Neutrophil (primary cell): ENCODE measurements around the gene MLXIP.
"Not testable (repeated sequence)": the region's sequence is repeated elsewhere in the genome, so short reads cannot be mapped to it uniquely, and the experiment has no call there.

Experiments
- H3K27ac ChIP-seq: fragments of 200-600 bp; sonication (generic); 2 replicates; pipeline ENCODE4 v1.5.1; 2016; ENCODE audit warnings: mild to moderate bottlenecking, moderate library complexity
- H3K27me3 ChIP-seq: fragments of 200-600 bp; sonication (generic); 2 replicates; pipeline ENCODE4 v1.6.0; 2016; ENCODE audit warnings: mild to moderate bottlenecking
- H3K36me3 ChIP-seq: fragments of 200-600 bp; sonication (generic); 2 replicates; pipeline ENCODE4 v1.5.1; 2017
- H3K4me1 ChIP-seq, 2 experiments: fragments of 200-600 bp in 1 of 2; sonication (generic) in 1 of 2; 1 replicate in 1 of 2; 2 replicates in 1 of 2; pipeline versions ENCODE4 v1.5.1 to v1.6.1; 2013 to 2016; ENCODE audit warnings: low read depth in 1 of 2, low read length in 1 of 2, mild to moderate bottlenecking in 1 of 2, moderate library complexity in 1 of 2; ENCODE audit not compliant: control insufficient read depth in 1 of 2, insufficient read depth in 1 of 2
- H3K4me3 ChIP-seq, 2 experiments: fragments of 200-600 bp in 1 of 2; sonication (generic) in 1 of 2; 1 replicate in 1 of 2; 2 replicates in 1 of 2; pipeline ENCODE4 v1.5.1; 2013 to 2016; ENCODE audit warnings: low read depth in 1 of 2, low read length in 1 of 2, mild to moderate bottlenecking in 1 of 2, moderate library complexity in 1 of 2
- H3K9me3 ChIP-seq: fragments of 200-600 bp; sonication (generic); 2 replicates; pipeline ENCODE4 v1.5.1; 2016
- CTCF ChIP-seq: fragments of 200-600 bp; sonication (generic); IDR thresholded peaks from 2 replicates; pipeline ENCODE4 v1.5.1; 2016; ENCODE audit warnings: antibody characterized with exemption

The MLXIP gene

GRCh38 chr12:122031342-122032216, 47.0 kb upstream of the MLXIP start:
- Histone ChIP-seq H3K4me1 (no peaks in the 10 kb centered on the region), H3K4me3 (no peak overlapping the region), H3K27ac (no peak overlapping the region), H3K36me3 (no peaks in the 10 kb centered on the region), H3K9me3 (no peaks in the 10 kb centered on the region), H3K27me3 (no peaks in the 10 kb centered on the region)
- TF ChIP-seq CTCF: peak; percentile 24

- Histone ChIP-seq H3K9me3 (no peaks in the 10 kb centered on the region), H3K4me3 (no peak overlapping the region), H3K27ac (no peak overlapping the region), H3K4me1 (no peaks in the 10 kb centered on the region), H3K27me3 (no peaks in the 10 kb centered on the region), H3K36me3 (no peaks in the 10 kb centered on the region)
- no peak for TF ChIP-seq CTCF
These were observed 46.0 kb upstream of the MLXIP start for GRCh38 chr12:122032580-122032979.

- H3K27me3 ChIP-seq: no peaks in the 10 kb centered on the region
- H3K4me3 ChIP-seq: no peak overlapping the region
- no peaks in the 10 kb centered on the region for H3K36me3 ChIP-seq
- H3K9me3 ChIP-seq: no peaks in the 10 kb centered on the region
- no peak for TF ChIP-seq CTCF
- no peak overlapping the region for H3K27ac ChIP-seq
- H3K4me1 ChIP-seq: no peaks in the 10 kb centered on the region
These were observed 43.3 kb upstream of the MLXIP start for GRCh38 chr12:122035292-122035691.

- H3K4me3 ChIP-seq: no peak overlapping the region
- H3K36me3 ChIP-seq: no peaks in the 10 kb centered on the region
- H3K9me3 ChIP-seq: no peaks in the 10 kb centered on the region
- no peak overlapping the region for H3K27ac ChIP-seq
- no peaks in the 10 kb centered on the region for H3K27me3 ChIP-seq
- no peak for TF ChIP-seq CTCF
- H3K4me1 ChIP-seq: no peaks in the 10 kb centered on the region
These were observed 42.4 kb upstream of the MLXIP start for GRCh38 chr12:122036153-122036552.

GRCh38 chr12:122040579-122041386, 37.8 kb upstream of the MLXIP start:
- no peaks in the 10 kb centered on the region for H3K36me3 ChIP-seq
- no peaks in the 10 kb centered on the region for H3K9me3 ChIP-seq
- H3K4me1 ChIP-seq: no peaks in the 10 kb centered on the region
- no peak overlapping the region for H3K27ac ChIP-seq
- H3K4me3 ChIP-seq: no peak overlapping the region
- no peak for TF ChIP-seq CTCF
- H3K27me3 ChIP-seq: no peaks in the 10 kb centered on the region

- not testable (repeated sequence) for H3K36me3 ChIP-seq, H3K4me1 ChIP-seq, H3K4me3 ChIP-seq, H3K9me3 ChIP-seq, H3K27ac ChIP-seq, H3K27me3 ChIP-seq
These were observed 37.1 kb upstream of the MLXIP start for GRCh38 chr12:122041458-122041857.
